A549 (cell line): ENCODE results near the gene TCP11.

ENCODE experiments used
- ATOH8 ChIP-seq: fragments of 250-450 bp; sonication (Bioruptor Pico); IDR thresholded peaks from 2 replicates; pipeline ENCODE4 v1.5.0; 2020; ENCODE audit warnings: low read depth, mild to moderate bottlenecking, moderate library complexity
- CTCF ChIP-seq: fragments of >200 bp; sonication (Bioruptor Twin); formaldehyde crosslinking; IDR thresholded peaks from 3 replicates; pipeline ENCODE4 v1.5.1; 2016
- EHMT2 ChIP-seq: fragments of 200-600 bp; sonication (generic); IDR thresholded peaks from 2 replicates; pipeline ENCODE4 v1.6.1; 2016; ENCODE audit warnings: antibody characterized with exemption, low read depth, mild to moderate bottlenecking, moderate library complexity
- EP300 ChIP-seq, 2 experiments: fragments of >200 bp; sonication (Bioruptor Twin); formaldehyde crosslinking; IDR thresholded peaks; 2 replicates in 1 of 2; 3 replicates in 1 of 2; pipeline ENCODE4 v1.6.1; 2016 to 2017
- HEYL ChIP-seq: fragments of 250-450 bp; sonication (Bioruptor Pico); IDR thresholded peaks from 2 replicates; pipeline ENCODE4 v1.8.0; 2021; ENCODE audit warnings: mild to moderate bottlenecking, moderate library complexity
- JUN ChIP-seq, 2 experiments: fragments of >200 bp; sonication (Bioruptor Twin); formaldehyde crosslinking; IDR thresholded peaks; 2 replicates in 1 of 2; 3 replicates in 1 of 2; pipeline ENCODE4 v1.6.1; 2016 to 2017
- KDM1A ChIP-seq: fragments of 200-600 bp; sonication (generic); IDR thresholded peaks from 2 replicates; pipeline ENCODE4 v1.6.1; 2016; ENCODE audit warnings: low read depth, mild to moderate bottlenecking
- MAX ChIP-seq: IDR thresholded peaks from 2 replicates; pipeline ENCODE4 v1.6.1; 2012
- MYC ChIP-seq: IDR thresholded peaks from 2 replicates; pipeline ENCODE4 v1.6.1; 2012; ENCODE audit warnings: mild to moderate bottlenecking, inconsistent platforms, low read length, improper control_type of control experiment, borderline replicate concordance
- POLR2A ChIP-seq: IDR thresholded peaks from 2 replicates; pipeline ENCODE4 v1.6.1; 2012; ENCODE audit warnings: mild to moderate bottlenecking, low read length
- REST ChIP-seq: fragments of 200-600 bp; sonication (generic); IDR thresholded peaks from 2 replicates; pipeline ENCODE4 v1.6.1; 2016; ENCODE audit warnings: antibody characterized with exemption, mild to moderate bottlenecking, moderate library complexity
- SMC3 ChIP-seq: fragments of >200 bp; sonication (Bioruptor Twin); formaldehyde crosslinking; IDR thresholded peaks from 3 replicates; pipeline ENCODE4 v1.6.1; 2018; ENCODE audit warnings: inconsistent platforms
- TP53 ChIP-seq: fragments of 250-450 bp; sonication (Bioruptor Pico); IDR thresholded peaks from 2 replicates; pipeline ENCODE4 v1.5.0; 2021; ENCODE audit warnings: mild to moderate bottlenecking, moderate library complexity

GRCh38 chr6:35084041-35084491 is 57.1 kb downstream of the TCP11 start:
- TF ChIP-seq CTCF (no peak), EHMT2 (no peak), ATOH8 (CRISPR knock-in tag) (no peak), KDM1A (no peak), SMC3 (no peak), TP53 (CRISPR knock-in tag) (no peak), HEYL (CRISPR knock-in tag) (no peak), MAX (no peak), JUN (IDR thresholded peaks at IDR 0.05) (no peak), REST (no peak), EP300 (IDR thresholded peaks at IDR 0.05) (no peak), POLR2A (no peak), MYC (no peak)
